Neutrophil (primary cell): ENCODE data around the gene FRZB.

ENCODE experiments used
- H3K27ac ChIP-seq: fragments of 200-600 bp; sonication (generic); 2 replicates; pipeline ENCODE4 v1.5.1; 2016; ENCODE audit warnings: mild to moderate bottlenecking, moderate library complexity
- H3K27me3 ChIP-seq: fragments of 200-600 bp; sonication (generic); 2 replicates; pipeline ENCODE4 v1.6.0; 2016; ENCODE audit warnings: mild to moderate bottlenecking
- H3K36me3 ChIP-seq: fragments of 200-600 bp; sonication (generic); 2 replicates; pipeline ENCODE4 v1.5.1; 2017
- H3K4me1 ChIP-seq, 2 experiments: fragments of 200-600 bp in 1 of 2; sonication (generic) in 1 of 2; 1 replicate in 1 of 2; 2 replicates in 1 of 2; pipeline versions ENCODE4 v1.5.1 to v1.6.1; 2013 to 2016; ENCODE audit warnings: low read depth in 1 of 2, low read length in 1 of 2, mild to moderate bottlenecking in 1 of 2, moderate library complexity in 1 of 2; ENCODE audit not compliant: control insufficient read depth in 1 of 2, insufficient read depth in 1 of 2
- H3K4me3 ChIP-seq, 2 experiments: fragments of 200-600 bp in 1 of 2; sonication (generic) in 1 of 2; 1 replicate in 1 of 2; 2 replicates in 1 of 2; pipeline ENCODE4 v1.5.1; 2013 to 2016; ENCODE audit warnings: low read depth in 1 of 2, low read length in 1 of 2, mild to moderate bottlenecking in 1 of 2, moderate library complexity in 1 of 2
- H3K9me3 ChIP-seq: fragments of 200-600 bp; sonication (generic); 2 replicates; pipeline ENCODE4 v1.5.1; 2016
- CTCF ChIP-seq: fragments of 200-600 bp; sonication (generic); IDR thresholded peaks from 2 replicates; pipeline ENCODE4 v1.5.1; 2016; ENCODE audit warnings: antibody characterized with exemption

The FRZB gene

GRCh38 chr2:182818925-182819324, 47.5 kb downstream of the FRZB start:
- Histone ChIP-seq H3K36me3 (no peaks in the 10 kb centered on the region), H3K27me3 (no peaks in the 10 kb centered on the region), H3K4me3 (no peak overlapping the region), H3K27ac (no peak overlapping the region), H3K9me3 (no peaks in the 10 kb centered on the region), H3K4me1 (no peaks in the 10 kb centered on the region)
- no peak for TF ChIP-seq CTCF

- no peak for TF ChIP-seq CTCF
- no peaks in the 10 kb centered on the region for H3K27me3 ChIP-seq
- no peak overlapping the region for H3K4me3 ChIP-seq
- no peaks in the 10 kb centered on the region for H3K36me3 ChIP-seq
- no peak overlapping the region for H3K27ac ChIP-seq
- no peaks in the 10 kb centered on the region for H3K9me3 ChIP-seq
- no peaks in the 10 kb centered on the region for H3K4me1 ChIP-seq
Observed at GRCh38 chr2:182818501-182818900, 47.9 kb downstream of the FRZB start.

GRCh38 chr2:182817558-182817957, 48.9 kb downstream of the FRZB start:
- Histone ChIP-seq H3K36me3 (no peaks in the 10 kb centered on the region), H3K9me3 (no peaks in the 10 kb centered on the region), H3K27ac (no peak overlapping the region), H3K27me3 (no peaks in the 10 kb centered on the region), H3K4me3 (no peak overlapping the region), H3K4me1 (no peaks in the 10 kb centered on the region)
- no peak for TF ChIP-seq CTCF

GRCh38 chr2:182816866-182817265, 49.6 kb downstream of the FRZB start:
- no peak for TF ChIP-seq CTCF
- no peak overlapping the region for H3K4me3 ChIP-seq

GRCh38 chr2:182814804-182815203, 51.6 kb downstream of the FRZB start:
- Histone ChIP-seq H3K36me3 (no peaks in the 10 kb centered on the region), H3K27me3 (no peaks in the 10 kb centered on the region), H3K9me3 (no peaks in the 10 kb centered on the region), H3K27ac (no peak overlapping the region), H3K4me1 (no peaks in the 10 kb centered on the region), H3K4me3 (no peak overlapping the region)
- no peak for TF ChIP-seq CTCF

More at GRCh38 chr2:182816866-182817265, 49.6 kb downstream of the FRZB start:
- no peaks in the 10 kb centered on the region for H3K9me3 ChIP-seq
- H3K36me3 ChIP-seq, result no peaks in the 10 kb centered on the region
- no peak overlapping the region for H3K27ac ChIP-seq
- H3K4me1 ChIP-seq, result no peaks in the 10 kb centered on the region
- H3K27me3 ChIP-seq, result no peaks in the 10 kb centered on the region

GRCh38 chr2:182814380-182814779, 52.1 kb downstream of the FRZB start:
- no peak overlapping the region for H3K27ac ChIP-seq
- no peak overlapping the region for H3K4me3 ChIP-seq
- H3K27me3 ChIP-seq, result no peaks in the 10 kb centered on the region
- no peaks in the 10 kb centered on the region for H3K9me3 ChIP-seq
- H3K36me3 ChIP-seq, result no peaks in the 10 kb centered on the region
- H3K4me1 ChIP-seq, result no peaks in the 10 kb centered on the region
- no peak for TF ChIP-seq CTCF
